ENCODE data around the gene PRR18.

PRR18 gene

GRCh38 chr6:166342349-166343149 lies 34.4 kb upstream of the PRR18 start, which contains the start of gene SFT2D1:
Gene SFT2D1, minus strand, starts transcription at chr6:166342545. Its CDS starts 64 bp downstream, at chr6:166342481.
- Mint-ChIP-seq H3K27me3 (ENCODE audit: low read depth) (no peaks in the 10 kb centered on the region), H3K4me1 (ENCODE audit: low read depth) (peaks cover 10% of the 10 kb centered on the region)

DNA sequence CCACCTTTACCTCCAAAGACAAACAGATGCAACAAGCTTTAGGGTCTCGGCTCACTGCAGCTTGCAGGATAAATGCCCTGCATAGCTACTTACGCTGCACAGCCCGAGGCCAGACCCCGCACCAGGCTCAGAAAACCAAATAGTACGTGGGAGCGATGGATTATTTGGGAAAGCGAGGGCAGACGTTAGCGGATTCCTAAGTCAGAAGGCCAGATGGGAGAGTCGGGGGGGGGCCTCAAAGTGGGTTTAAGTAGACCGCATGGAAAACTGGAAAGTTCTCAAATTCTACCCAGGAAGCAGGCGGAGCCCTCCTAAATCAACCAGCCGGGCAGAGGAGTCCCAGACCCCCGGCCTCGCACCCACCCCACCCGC lies 33.8 kb upstream of the PRR18 start:
- H3K4me3 Mint-ChIP-seq: peak overlapping the region; percentile 88

More at GRCh38 chr6:166342349-166343149, 34.4 kb upstream of the PRR18 start, which contains the start of gene SFT2D1:
- Mint-ChIP-seq H3K4me3 (peak within 1 kb of the TSS; percentile 88), H3K36me3 (ENCODE audit: low read depth) (peaks cover 6% of the 10 kb centered on the region), H3K27ac (peak within 1 kb of the TSS; percentile 91), H3K9me3 (no peaks in the 10 kb centered on the region)

GRCh38 chr6:166341464-166341863 lies 33.3 kb upstream of the PRR18 start:
- Mint-ChIP-seq H3K27ac (peak overlapping the region; percentile 91), H3K9me3 (no peaks in the 10 kb centered on the region), H3K36me3 (ENCODE audit: low read depth) (peaks cover 12% of the 10 kb centered on the region), H3K4me3 (peak overlapping the region; percentile 88), H3K4me1 (ENCODE audit: low read depth) (peaks cover 13% of the 10 kb centered on the region), H3K27me3 (ENCODE audit: low read depth) (no peaks in the 10 kb centered on the region)

More for the DNA sequence above, 33.8 kb upstream of the PRR18 start:
- H3K4me1 Mint-ChIP-seq (ENCODE audit: low read depth): peaks cover 13% of the 10 kb centered on the region
- H3K27ac Mint-ChIP-seq: peak overlapping the region; percentile 91
- H3K9me3 Mint-ChIP-seq: no peaks in the 10 kb centered on the region
- H3K36me3 Mint-ChIP-seq (ENCODE audit: low read depth): peaks cover 9% of the 10 kb centered on the region
- H3K27me3 Mint-ChIP-seq (ENCODE audit: low read depth): no peaks in the 10 kb centered on the region

DNA sequence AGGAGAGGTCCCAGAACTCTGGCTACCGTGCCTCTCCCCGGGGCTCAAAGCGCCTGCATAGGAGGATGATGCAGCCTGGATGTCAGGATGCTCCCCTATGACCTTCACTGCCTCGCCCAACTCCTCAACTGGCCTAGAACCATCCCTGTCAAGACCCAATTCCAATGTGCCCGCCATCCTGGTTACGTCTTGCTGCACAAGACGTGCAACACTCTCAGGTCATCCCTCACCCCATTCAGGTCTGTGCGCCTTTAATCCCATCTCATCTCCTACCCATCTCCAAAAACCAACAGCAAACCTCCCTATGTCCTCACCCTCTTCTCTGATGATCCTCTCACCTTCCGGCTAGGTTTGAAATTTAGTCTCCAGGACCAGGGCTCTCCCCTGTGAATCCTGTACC lies 30.7 kb upstream of the PRR18 start:
- H3K36me3 Mint-ChIP-seq (ENCODE audit: low read depth): peaks cover 30% of the 10 kb centered on the region
- H3K27me3 Mint-ChIP-seq (ENCODE audit: low read depth): no peaks in the 10 kb centered on the region
- no peaks in the 10 kb centered on the region for H3K9me3 Mint-ChIP-seq
- H3K4me1 Mint-ChIP-seq (ENCODE audit: low read depth): peaks cover 26% of the 10 kb centered on the region
- H3K4me3 Mint-ChIP-seq: no peak overlapping the region
- no peak overlapping the region for H3K27ac Mint-ChIP-seq

DNA sequence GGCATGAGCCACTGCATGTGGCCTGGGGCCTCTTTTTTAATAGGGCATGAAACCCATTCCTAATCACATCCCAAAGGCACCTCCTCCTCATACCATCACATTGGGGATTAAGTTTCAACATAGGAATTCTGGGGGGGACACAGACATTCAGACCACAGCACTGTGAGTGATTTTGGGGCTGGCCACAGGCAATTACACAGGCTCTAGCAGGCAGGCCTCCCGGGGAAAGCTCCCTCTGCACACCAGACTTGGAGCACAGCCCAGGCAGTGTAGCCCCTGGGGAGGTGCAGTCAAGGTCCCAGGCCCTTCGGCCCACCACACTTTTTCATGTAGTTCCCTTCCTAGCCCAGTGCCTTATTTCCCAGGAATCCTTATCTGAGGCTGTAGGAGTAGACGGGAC lies 28.7 kb upstream of the PRR18 start:
- Mint-ChIP-seq H3K4me1 (ENCODE audit: low read depth) (peaks cover 36% of the 10 kb centered on the region), H3K9me3 (no peaks in the 10 kb centered on the region), H3K4me3 (no peak overlapping the region), H3K27me3 (ENCODE audit: low read depth) (no peaks in the 10 kb centered on the region), H3K27ac (no peak overlapping the region), H3K36me3 (ENCODE audit: low read depth) (peaks cover 39% of the 10 kb centered on the region)

GRCh38 chr6:166335378-166336302 lies 27.4 kb upstream of the PRR18 start:
- H3K36me3 Mint-ChIP-seq (ENCODE audit: low read depth): peaks cover 37% of the 10 kb centered on the region
- no peak overlapping the region for H3K4me3 Mint-ChIP-seq
- H3K4me1 Mint-ChIP-seq (ENCODE audit: low read depth): peaks cover 33% of the 10 kb centered on the region
- no peak overlapping the region for H3K27ac Mint-ChIP-seq
- no peaks in the 10 kb centered on the region for H3K9me3 Mint-ChIP-seq
- H3K27me3 Mint-ChIP-seq (ENCODE audit: low read depth): no peaks in the 10 kb centered on the region

- H3K36me3 Mint-ChIP-seq (ENCODE audit: low read depth): peaks cover 37% of the 10 kb centered on the region
- no peak overlapping the region for H3K4me3 Mint-ChIP-seq
- H3K4me1 Mint-ChIP-seq (ENCODE audit: low read depth): peaks cover 33% of the 10 kb centered on the region
- H3K27ac Mint-ChIP-seq: no peak overlapping the region
- no peaks in the 10 kb centered on the region for H3K27me3 Mint-ChIP-seq (ENCODE audit: low read depth)
- no peaks in the 10 kb centered on the region for H3K9me3 Mint-ChIP-seq
Observed at GRCh38 chr6:166334878-166335277, 26.7 kb upstream of the PRR18 start.

- Mint-ChIP-seq H3K36me3 (ENCODE audit: low read depth) (peaks cover 44% of the 10 kb centered on the region), H3K4me1 (ENCODE audit: low read depth) (peaks cover 33% of the 10 kb centered on the region), H3K9me3 (no peaks in the 10 kb centered on the region), H3K27ac (peak overlapping the region; percentile 50), H3K4me3 (peak overlapping the region; percentile 41), H3K27me3 (ENCODE audit: low read depth) (no peaks in the 10 kb centered on the region)
Observed at GRCh38 chr6:166333172-166333995, 25.2 kb upstream of the PRR18 start.

- Mint-ChIP-seq H3K4me1 (ENCODE audit: low read depth) (peaks cover 28% of the 10 kb centered on the region), H3K27ac (no peak overlapping the region), H3K9me3 (no peaks in the 10 kb centered on the region), H3K27me3 (ENCODE audit: low read depth) (no peaks in the 10 kb centered on the region), H3K4me3 (no peak overlapping the region), H3K36me3 (ENCODE audit: low read depth) (peaks cover 46% of the 10 kb centered on the region)
Observed at GRCh38 chr6:166331503-166332415, 23.6 kb upstream of the PRR18 start.

DNA sequence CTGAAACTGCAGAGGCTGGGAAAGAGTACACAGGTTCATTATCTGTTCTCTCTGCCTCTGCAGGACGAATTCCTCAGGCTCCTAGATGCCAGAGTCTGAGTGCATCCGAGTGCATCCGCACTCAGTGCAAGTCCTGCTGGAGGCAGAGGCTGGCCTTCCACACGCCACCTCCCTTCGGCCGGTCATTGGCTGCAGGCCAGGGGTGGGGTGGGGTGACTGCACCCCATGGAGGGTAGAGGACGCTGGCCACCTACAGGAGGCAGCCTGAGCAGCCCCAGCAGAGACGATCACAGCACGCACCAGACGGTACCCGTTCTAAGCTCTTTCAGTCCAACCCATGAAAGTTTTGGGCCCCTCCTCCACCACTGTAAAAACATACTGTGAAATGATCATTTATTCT lies 22.4 kb upstream of the PRR18 start:
- Mint-ChIP-seq H3K4me3 (no peak overlapping the region), H3K4me1 (ENCODE audit: low read depth) (peaks cover 32% of the 10 kb centered on the region), H3K27me3 (ENCODE audit: low read depth) (no peaks in the 10 kb centered on the region), H3K9me3 (no peaks in the 10 kb centered on the region), H3K36me3 (ENCODE audit: low read depth) (peaks cover 44% of the 10 kb centered on the region), H3K27ac (no peak overlapping the region)

DNA sequence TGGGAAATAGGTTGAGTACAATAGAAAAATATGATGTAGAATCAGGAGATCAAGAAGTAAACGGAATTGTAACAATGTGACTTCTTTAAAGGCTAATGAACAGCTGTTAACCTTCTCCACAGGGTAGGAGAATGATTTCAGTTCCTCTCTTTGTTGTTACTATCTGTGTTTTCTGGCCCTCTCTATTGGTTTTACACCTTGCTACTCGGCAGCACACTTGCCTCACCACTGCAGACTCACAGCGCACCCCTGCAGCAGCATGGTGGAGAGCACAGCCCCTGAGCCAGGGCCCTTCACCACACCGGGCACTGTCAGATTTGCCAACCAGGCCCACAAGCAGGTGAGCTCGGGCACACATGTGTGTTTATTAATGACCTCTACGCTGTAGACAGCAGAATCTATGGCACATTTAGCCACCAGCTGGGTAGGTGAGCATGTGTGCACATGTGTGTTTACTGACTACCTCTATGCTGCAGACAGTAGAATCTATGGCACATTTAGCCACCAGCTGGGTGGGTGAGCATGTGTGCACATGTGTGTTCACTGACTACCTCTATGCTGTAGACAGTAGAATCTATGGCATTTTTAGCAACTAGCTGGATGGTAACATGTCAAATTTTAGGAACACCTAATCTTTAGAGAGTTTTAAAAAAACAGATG lies 17.3 kb upstream of the PRR18 start:
- Mint-ChIP-seq H3K36me3 (ENCODE audit: low read depth) (peaks cover 31% of the 10 kb centered on the region), H3K9me3 (no peaks in the 10 kb centered on the region), H3K27me3 (ENCODE audit: low read depth) (no peaks in the 10 kb centered on the region), H3K4me3 (no peak overlapping the region), H3K27ac (no peak overlapping the region), H3K4me1 (ENCODE audit: low read depth) (peaks cover 6% of the 10 kb centered on the region)

GRCh38 chr6:166323395-166323794 lies 15.2 kb upstream of the PRR18 start:
- H3K4me3 Mint-ChIP-seq: no peak overlapping the region
- H3K27me3 Mint-ChIP-seq (ENCODE audit: low read depth): no peaks in the 10 kb centered on the region
- peaks cover 6% of the 10 kb centered on the region for H3K4me1 Mint-ChIP-seq (ENCODE audit: low read depth)
- H3K9me3 Mint-ChIP-seq: no peaks in the 10 kb centered on the region
- no peak overlapping the region for H3K27ac Mint-ChIP-seq
- H3K36me3 Mint-ChIP-seq (ENCODE audit: low read depth): peaks cover 26% of the 10 kb centered on the region
